Glutamatergic neuron (in vitro differentiated cells): ENCODE data around the gene OR2F2. TPM values are rescaled to one million over a fixed set of nuclear protein-coding genes. Genes with fewer than 3 reads are reported as not detected.

ENCODE experiments used
- DNase-seq: peaks from one replicate; pipeline ENCODE4 v3.0.0; 2022
- H3K27ac Mint-ChIP-seq: one replicate; pipeline ENCODE4 v1.8.0; 2020; ENCODE audit warnings: mild to moderate bottlenecking, mixed read lengths, inconsistent platforms; ENCODE audit not compliant: unreplicated experiment
- H3K27me3 Mint-ChIP-seq: one replicate; pipeline ENCODE4 v1.8.0; 2020; ENCODE audit warnings: mild to moderate bottlenecking, moderate library complexity, mixed read lengths, inconsistent platforms; ENCODE audit not compliant: unreplicated experiment
- H3K36me3 Mint-ChIP-seq: one replicate; pipeline ENCODE4 v1.8.0; 2020; ENCODE audit warnings: mild to moderate bottlenecking, mixed read lengths, inconsistent platforms; ENCODE audit not compliant: unreplicated experiment
- H3K4me1 Mint-ChIP-seq: one replicate; pipeline ENCODE4 v1.8.0; 2020; ENCODE audit warnings: mild to moderate bottlenecking, low read depth, mixed read lengths, inconsistent platforms; ENCODE audit not compliant: unreplicated experiment
- H3K4me3 Mint-ChIP-seq: one replicate; pipeline ENCODE4 v1.8.0; 2020; ENCODE audit warnings: mild to moderate bottlenecking, mixed read lengths, inconsistent platforms; ENCODE audit not compliant: unreplicated experiment
- H3K9me3 Mint-ChIP-seq: one replicate; pipeline ENCODE4 v1.8.0; 2020; ENCODE audit warnings: mild to moderate bottlenecking, moderate library complexity, mixed read lengths, inconsistent platforms; ENCODE audit not compliant: unreplicated experiment
- CTCF ChIP-seq: fragments of 200-600 bp; sonication (generic); IDR thresholded peaks from one replicate; pipeline ENCODE4 v1.5.0; 2021; ENCODE audit not compliant: partially characterized antibody, unreplicated experiment
- total RNA-seq: library from RNA; stranded (reverse); fragmentation: NEBNext Ultra II Directional; extraction: Animal tissue kit (Norgen Biotek cat#: 25700); gene quantifications from one replicate; pipeline ENCODE4 v1.2.1, GENCODE V29; 2021; ENCODE audit not compliant: unreplicated experiment

Gene OR2F2
- total RNA-seq, 1 donor from 2014 or later: not detected

- Mint-ChIP-seq H3K27ac (no peak overlapping the region), H3K4me1 (no peaks in the 10 kb centered on the region), H3K9me3 (no peaks in the 10 kb centered on the region), H3K4me3 (no peak overlapping the region), H3K36me3 (no peaks in the 10 kb centered on the region), H3K27me3 (no peaks in the 10 kb centered on the region)
- DNase-seq: no peak
- TF ChIP-seq CTCF: no peak
These were observed 40.6 kb downstream of the OR2F2 start for GRCh38 chr7:143975617-143976016.

- no peaks in the 10 kb centered on the region for H3K36me3 Mint-ChIP-seq
- no peak overlapping the region for H3K27ac Mint-ChIP-seq
- H3K9me3 Mint-ChIP-seq: no peaks in the 10 kb centered on the region
- no peak overlapping the region for H3K4me3 Mint-ChIP-seq
- H3K27me3 Mint-ChIP-seq: no peaks in the 10 kb centered on the region
- no peak for DNase-seq
- H3K4me1 Mint-ChIP-seq: no peaks in the 10 kb centered on the region
- no peak for TF ChIP-seq CTCF
These were observed 43.6 kb downstream of the OR2F2 start for GRCh38 chr7:143978585-143978984.

GRCh38 chr7:143979359-143979758 is 44.3 kb downstream of the OR2F2 start:
- H3K36me3 Mint-ChIP-seq: no peaks in the 10 kb centered on the region
- TF ChIP-seq CTCF: no peak
- no peak overlapping the region for H3K4me3 Mint-ChIP-seq
- no peak for DNase-seq
- no peak overlapping the region for H3K27ac Mint-ChIP-seq
- no peaks in the 10 kb centered on the region for H3K9me3 Mint-ChIP-seq
- H3K4me1 Mint-ChIP-seq: no peaks in the 10 kb centered on the region
- no peaks in the 10 kb centered on the region for H3K27me3 Mint-ChIP-seq

- no peaks in the 10 kb centered on the region for H3K27me3 Mint-ChIP-seq
- H3K4me1 Mint-ChIP-seq: no peaks in the 10 kb centered on the region
- no peak overlapping the region for H3K27ac Mint-ChIP-seq
- no peaks in the 10 kb centered on the region for H3K36me3 Mint-ChIP-seq
- TF ChIP-seq CTCF: no peak
- H3K4me3 Mint-ChIP-seq: no peak overlapping the region
- no peaks in the 10 kb centered on the region for H3K9me3 Mint-ChIP-seq
- DNase-seq: no peak
These were observed 45.0 kb downstream of the OR2F2 start for GRCh38 chr7:143979998-143980397.

- Mint-ChIP-seq H3K4me1 (no peaks in the 10 kb centered on the region), H3K4me3 (no peak overlapping the region), H3K36me3 (no peaks in the 10 kb centered on the region), H3K27me3 (peaks cover 2% of the 10 kb centered on the region), H3K27ac (no peak overlapping the region), H3K9me3 (no peaks in the 10 kb centered on the region)
- TF ChIP-seq CTCF: no peak
- no peak for DNase-seq
These were observed 45.9 kb downstream of the OR2F2 start for GRCh38 chr7:143980746-143981510.
